ENCODE data around the gene TLCD2.
"Not testable (repeated sequence)": the region's sequence is repeated elsewhere in the genome, so short reads cannot be mapped to it uniquely, and the experiment has no call there.

The TLCD2 gene

DNA sequence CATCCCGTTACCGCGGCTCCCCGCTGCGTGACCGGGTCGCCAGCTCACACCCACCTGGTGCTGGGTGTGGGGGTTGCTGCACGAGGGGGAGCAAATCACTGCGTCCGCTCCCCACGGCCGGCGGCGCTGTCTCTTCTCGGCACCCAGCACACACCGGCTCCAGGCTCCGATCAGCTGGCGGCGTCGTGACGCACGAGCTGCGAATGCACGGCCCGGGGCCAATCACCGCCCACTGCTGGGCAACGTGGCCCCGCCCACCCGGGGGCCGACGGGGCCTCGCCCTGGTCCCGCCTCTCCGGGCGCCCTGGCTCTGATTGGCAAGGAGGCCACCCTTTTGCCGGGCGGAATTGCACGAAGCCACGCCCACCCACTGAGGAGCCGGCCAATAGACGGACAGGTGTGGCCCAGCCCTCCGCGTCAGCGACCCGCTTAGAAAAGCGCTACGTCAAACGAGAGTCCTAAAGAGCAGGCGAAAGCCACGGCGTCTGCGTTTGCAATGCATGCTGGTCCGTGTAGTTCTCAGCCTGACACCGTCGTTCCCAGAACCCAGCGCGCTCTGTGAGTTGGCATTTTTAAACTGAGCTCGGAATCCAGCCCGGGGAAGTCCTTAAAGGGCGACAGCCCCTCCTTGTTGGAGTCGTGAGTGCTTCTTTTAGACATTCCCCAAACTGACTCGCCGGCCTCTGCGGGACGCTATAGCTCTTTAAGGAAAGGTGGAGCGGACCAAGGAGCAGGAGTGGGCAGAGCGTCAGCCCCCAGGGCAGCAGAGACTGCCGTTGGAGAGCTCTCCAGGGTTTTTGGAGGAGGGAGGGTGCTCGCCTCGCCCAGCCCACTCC lies 6.1 kb upstream of the TLCD2 start:
- peak; percentile 96 for DNase-seq (ENCODE audit: low read depth)

DNA sequence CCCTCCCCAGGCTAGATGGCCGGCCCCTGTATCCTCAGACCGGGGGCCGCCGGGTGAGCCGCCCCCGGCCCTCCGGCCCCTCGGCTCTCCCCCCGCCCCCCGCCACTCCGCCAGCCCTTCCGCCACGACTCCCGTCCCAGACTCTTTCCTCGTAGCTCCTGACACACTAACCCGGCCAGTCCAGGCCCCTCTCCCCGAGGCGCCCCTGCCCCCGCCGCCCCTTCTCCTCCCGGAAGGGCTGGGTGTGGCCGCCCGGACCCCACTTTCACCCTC lies 5.6 kb upstream of the TLCD2 start:
- no peak for DNase-seq (ENCODE audit: low read depth)

DNA sequence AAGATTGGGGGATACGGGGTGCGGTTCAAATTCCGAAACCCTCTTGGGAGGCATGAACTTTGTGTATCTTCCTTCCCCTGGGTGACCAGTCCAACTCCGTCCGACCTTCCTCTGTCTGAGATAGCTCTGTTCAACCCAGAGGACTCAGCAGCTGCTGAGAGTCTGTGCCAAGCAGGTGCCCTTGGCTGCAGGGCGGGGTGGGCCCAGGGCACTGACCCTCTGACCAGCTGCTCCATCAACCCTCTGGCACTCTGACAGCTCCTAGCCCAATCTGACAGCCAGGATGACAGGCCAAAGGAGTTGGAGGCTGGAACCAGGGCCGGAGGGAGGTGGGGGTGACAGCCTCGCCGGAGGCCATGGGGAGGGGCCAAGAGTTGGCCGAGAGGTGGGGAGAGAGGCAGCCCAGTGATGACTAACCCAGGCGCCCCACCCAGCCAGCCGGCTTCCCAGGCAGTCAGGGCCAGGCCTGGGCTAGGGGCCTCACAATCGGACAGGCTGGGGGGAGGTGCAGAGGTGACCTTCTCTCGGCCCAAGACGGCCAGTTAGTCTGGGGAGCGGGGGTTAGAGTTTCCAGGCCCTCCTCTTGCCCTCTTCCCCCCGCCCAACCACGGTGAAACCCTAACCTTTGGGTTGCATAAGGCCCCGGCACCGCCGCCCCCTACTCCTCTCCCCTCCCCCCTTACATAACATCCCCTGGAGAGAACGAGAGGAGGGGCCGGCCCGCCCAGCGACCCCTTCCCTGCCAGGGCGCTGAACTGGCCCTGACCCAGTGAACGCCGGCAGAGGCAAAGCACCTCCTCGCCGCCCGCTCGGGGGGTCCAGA lies 5.0 kb upstream of the TLCD2 start:
- DNase-seq (ENCODE audit: low read depth), result peak; percentile 72

DNA sequence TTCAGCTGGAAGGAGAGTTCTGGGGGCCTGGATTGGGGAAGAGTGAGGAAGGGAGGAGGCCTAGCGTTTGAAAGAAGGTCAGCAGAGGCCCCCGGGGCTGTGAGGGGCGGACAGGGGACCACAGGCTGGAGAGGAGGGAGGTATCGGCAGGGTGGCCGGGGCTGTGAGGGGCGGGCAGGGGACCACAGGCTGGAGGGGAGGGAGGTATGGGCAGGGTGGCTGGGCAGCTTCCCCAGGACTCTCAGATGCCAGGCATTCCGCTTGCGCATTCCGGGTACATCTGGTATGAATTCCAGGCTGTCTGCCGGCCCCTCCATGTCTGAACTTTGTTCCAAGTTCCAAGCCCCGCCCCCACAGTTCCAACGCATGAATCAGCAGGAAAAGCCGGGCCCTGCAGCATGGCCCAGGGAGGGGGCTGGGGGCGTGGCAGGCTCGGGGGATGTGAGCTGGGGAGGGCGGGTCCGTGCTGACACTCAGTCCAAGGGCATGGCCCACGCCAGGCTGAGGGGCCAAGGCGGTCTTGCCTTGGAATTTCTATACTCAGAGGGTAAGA lies 4.3 kb upstream of the TLCD2 start:
- peak; percentile 87 for DNase-seq (ENCODE audit: low read depth)

DNA sequence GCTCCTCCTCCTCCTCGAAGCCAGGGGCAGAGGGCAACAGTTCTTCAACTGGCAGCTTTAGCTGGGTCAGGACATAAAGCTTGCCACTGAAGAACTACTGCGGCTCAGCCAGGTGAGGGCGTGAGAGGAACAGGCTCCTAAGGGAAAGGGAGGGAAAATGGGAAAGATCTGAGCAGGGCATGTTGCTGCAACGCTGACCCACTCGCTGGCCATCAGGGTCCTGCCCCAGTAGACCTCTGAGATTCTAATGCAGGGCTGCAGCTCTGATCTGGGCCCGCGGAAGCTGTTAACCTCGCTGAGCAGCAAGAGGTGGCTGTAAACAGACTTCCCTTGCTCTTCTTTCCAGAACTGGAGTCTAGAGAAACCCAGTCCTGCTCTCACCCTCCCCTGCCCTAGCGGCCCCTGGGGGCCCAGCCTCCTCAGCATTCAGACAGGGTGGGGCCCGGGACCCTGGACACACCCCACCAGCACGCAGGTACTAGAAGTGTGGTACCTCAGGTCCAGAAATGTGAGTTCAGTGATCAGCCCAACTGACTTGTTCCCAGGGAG lies 3.8 kb upstream of the TLCD2 start:
- no peak for DNase-seq (ENCODE audit: low read depth)

DNA sequence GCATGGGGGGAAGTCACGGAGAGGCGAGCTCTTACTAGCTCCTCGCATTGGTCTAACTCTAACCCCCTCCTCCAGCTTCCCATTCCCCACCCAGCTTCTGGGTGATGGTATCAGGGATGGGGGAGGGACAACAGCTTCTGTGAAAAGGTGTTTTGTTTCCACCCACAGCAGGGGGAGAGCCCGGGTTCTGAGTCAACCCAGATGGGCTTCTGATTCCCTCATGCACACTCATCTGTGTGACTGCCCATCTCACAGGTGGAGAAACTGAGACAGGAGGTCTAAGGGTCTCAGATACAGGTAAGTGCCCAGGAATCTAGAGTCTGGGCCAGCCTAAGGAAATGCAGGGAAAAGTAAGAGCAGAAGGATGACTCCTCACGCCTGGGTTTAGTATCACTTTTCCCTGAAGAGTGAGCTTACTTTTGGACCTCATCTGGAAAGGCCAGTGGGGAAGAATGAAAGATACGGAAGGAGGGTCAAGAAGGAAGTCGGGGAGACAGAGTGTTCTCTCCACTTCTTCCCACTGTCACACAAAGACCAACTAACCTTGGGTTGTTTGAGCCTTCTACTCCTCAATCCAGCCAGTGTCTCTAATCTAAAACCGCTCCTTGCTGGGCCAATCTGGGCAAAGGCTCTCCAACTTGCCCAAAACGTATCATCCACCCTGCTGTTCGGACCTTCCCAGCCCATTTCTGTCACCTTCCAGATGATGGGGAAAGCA lies 3.1 kb upstream of the TLCD2 start:
- DNase-seq (ENCODE audit: low read depth), result no peak

DNA sequence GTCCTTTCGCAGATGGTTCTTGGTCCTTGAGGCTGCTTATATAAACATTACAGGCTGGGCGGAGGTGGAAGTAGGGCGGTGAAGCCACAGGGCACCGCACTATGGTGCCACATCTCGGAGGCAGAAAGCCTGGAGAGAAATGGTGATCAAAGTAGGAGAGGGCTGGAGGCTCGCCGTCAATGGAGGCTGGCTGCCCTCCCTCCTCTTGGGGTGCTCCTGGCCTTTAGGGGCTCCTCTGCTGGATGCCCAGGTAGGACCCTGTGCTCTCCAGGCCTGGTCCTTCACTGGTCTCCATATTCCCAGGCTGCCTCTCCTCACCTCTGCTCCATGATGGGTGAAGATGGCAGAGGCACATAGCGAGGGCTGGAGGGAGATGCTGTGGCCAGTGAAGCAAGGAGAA lies 2.1 kb upstream of the TLCD2 start:
- DNase-seq (ENCODE audit: low read depth), result no peak

DNA sequence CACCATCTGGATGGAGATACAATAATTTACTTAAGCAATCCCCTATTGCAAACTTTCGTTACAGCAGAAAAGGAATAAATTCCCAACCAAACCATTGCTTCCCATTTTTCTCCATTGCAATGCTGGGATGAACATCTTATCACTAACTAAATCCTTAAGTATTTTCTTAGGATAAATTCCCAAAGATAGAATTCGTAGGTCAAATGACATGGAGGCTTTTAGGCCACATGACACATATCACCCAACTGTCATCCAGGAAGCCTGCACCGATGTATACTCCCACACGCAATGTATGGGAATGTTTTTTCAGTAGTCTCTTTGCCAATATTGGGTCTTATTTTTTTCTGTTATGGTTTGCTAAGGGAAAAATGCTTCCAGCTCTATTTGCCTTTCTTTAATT lies 1.6 kb upstream of the TLCD2 start:
- DNase-seq (ENCODE audit: low read depth), result no peak

DNA sequence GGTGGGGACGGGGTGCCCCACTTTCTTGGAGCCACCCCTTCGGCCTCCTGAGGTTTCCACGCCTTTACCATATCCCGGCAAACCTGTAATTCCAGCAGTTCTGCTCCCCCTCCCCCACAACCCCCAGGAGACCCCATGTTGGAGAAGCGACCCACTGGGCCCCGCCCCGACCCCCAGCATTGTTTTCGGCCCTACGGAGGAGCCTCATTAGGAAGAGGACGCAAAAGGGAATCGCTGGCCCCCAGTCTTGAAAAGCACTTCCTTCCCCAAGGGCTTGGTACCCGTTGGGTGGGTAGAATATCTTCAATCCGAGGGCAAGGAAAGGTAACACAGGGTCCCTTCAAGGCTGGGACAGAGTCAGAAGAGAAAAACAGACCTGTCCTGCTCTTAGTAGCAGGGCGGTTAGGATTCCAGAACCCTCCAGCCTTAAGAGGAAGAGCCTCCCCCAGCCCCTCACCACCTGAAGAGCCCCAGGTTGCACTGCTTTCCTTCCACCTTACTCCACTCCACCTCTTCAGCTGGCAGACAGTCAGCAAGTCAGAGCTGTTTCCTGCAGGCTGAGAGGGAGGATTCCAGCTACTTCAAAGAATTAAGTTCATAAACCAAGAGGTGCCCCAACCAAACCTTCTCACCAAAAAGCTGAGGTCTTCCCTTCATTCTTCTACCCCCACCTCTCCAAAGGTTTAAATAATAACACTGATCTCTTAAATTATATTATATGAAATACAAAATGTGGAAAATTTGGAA lies 803 bp upstream of the TLCD2 start:
- no peak for DNase-seq (ENCODE audit: low read depth)

DNA sequence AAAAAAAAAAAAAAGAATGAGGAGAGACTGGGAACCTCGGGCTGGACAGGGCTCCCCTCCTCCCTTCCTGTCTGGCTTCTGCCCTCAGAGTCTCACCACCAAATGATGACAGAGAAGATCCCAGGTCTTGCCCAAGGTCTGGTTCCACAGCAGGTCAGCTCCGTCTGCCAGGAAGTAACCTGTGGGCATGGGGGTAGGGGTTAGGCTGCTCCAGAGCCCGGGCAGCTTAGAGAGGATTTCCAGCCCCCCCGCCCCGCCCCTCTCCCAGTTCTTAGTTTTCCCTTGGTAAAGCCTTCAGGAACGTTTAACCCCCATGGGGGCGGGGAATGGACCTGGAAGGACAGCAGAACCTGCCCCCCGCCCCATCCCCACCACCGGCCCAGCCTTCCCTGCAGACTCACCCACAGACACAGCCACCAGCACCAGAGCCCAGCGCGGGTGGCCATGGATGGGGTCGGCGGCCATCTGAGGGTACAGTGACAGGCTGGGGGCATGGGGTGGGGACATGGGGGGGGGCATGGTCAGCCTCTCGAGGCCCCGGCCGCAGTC lies 700 bp downstream of the TLCD2 start:
- DNase-seq (ENCODE audit: low read depth), result no peak

DNA sequence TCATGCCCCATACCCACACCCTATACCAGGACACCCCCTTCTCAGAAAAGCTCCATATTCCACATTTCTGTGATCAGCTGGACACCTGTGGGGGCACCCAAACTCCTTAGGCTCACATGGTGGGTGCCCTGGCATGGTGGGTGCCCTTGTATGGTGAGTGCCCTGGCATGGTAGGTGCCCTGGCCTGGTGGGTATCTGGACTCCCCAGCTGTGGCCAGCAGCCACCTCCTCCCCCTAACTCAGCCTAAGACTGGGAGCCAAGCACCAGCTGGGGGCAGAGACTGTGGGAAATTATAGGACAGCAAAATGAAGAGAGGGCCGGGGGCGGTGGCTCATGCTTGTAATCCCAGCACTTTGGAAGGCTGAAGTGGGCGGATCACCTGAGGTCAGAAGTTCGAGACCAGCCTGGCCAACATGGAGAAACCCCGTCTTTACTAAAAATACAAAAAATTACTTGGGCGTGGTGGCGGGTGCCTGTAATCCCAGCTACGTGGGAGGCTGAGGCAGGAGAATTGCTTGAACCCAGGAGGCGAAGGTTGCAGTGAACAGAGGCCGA lies 1.3 kb downstream of the TLCD2 start:
- not testable (repeated sequence) for DNase-seq (ENCODE audit: low read depth)

DNA sequence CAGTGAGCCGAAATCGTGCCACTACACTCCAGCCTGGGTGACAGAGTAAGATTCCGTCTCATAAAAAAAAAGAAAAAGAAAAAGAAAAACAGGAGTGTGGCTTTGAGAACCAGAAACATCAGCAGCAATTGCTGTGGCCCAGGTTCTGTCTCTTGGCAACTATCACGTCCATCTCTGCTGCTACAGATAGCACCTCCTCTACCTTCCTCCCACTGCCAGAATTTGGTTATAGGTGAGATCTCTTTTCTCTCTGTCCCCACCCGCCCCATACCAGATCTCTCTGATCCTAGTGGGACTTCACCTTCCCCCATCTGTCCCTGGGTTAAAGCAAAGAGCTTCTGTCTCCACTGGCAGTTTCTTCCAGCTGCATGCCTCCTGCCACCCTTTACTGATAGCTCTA lies 3.1 kb downstream of the TLCD2 start:
- no peak for DNase-seq (ENCODE audit: low read depth)

DNA sequence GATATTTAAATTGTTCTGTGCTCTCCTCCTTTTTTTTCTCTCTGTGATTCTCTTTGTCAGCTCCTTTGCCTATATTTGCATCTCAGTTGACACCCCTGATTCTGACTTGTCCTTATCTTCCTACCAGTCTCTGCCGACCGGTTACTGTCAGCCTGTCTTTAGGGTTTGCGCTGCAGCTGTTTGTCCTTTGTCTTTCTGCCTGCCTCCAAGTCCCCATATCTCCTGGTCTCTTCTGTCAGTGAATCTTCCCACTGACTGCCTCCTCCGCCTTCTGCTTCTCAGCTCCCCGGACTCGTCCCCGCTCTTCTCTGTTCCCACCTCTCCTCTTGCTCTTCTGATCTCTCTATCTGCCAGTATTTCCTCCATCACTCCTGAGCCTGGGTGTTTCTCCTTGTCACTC lies 5.2 kb downstream of the TLCD2 start:
- no peak for DNase-seq (ENCODE audit: low read depth)

DNA sequence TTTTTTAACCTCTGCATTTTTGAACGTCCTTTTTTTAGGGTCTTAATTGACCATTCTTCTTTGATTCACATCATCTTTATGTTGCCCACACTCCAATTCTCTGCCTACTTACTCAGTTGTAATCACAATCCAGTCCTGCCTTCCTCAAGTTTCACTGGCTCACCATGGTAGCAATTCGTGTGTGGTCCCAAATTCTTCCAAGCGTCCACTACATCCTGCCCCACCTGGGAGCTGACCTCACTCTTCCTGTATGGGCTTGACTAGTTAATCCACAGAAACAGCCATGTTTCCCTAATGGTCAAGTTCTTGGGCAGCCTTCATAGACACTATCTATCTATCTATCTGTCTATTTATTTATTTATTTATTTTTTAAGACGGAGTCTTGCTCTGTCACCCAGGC lies 7.1 kb downstream of the TLCD2 start:
- DNase-seq (ENCODE audit: low read depth), result no peak

DNA sequence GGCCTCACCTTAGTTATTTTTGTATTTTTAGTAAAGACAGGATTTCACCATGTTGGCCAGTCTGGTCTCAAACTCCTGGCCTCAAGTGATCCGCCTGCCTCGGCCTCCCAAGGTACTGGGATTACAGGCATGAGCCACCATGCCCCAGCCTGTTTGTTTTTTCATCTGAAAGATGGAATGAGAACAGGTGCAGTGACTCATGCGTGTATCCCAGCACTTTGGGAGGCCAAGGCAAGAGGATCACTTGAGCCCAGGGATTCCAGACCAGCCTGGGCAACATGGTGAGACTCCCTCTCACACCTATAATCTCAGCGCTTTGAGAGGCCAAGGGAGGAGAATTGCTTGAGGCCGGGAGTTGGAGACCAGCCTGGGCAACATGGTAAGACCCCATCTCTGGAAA lies 10.3 kb downstream of the TLCD2 start:
- not testable (repeated sequence) for DNase-seq (ENCODE audit: low read depth)

DNA sequence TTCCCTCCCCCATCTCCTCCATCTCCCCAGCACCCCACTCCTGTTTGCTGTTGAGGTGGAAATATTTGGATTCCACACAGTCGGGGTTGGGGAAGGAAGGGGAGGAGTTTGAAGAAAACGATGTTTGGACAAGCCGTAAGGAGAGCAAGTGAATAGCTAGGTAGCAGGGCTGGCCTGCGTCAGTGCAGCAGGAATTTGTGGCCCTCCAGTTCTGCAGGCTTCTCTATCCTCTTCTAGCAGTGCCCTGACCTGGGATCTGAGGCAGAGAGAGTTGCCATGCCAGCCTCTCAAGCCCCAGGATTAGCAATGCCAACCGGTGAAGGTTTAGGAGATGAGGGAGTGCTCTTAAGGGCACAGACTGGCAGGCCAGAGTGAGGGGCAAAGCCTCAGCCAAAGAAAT lies 12.5 kb downstream of the TLCD2 start:
- no peak for DNase-seq (ENCODE audit: low read depth)

DNA sequence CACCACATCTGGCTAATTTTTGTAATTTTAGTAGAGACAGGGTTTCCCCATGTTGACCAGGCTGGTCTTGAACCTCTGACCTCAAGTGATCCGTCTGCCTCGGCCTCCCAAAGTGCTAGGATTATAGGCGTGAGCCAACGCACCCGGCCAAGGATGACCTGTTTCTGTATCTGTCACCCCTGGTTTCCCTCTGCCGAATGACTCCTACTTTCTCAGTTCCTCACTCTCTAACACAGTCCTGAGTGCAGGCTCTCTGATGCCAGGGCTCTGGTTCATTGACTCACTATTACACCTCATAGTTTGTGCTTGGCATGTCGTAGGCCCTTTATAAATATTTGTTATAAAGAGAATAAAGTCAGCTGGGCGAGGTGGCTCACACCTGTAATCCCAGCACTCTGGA lies 14.8 kb downstream of the TLCD2 start:
- DNase-seq (ENCODE audit: low read depth), result no peak

DNA sequence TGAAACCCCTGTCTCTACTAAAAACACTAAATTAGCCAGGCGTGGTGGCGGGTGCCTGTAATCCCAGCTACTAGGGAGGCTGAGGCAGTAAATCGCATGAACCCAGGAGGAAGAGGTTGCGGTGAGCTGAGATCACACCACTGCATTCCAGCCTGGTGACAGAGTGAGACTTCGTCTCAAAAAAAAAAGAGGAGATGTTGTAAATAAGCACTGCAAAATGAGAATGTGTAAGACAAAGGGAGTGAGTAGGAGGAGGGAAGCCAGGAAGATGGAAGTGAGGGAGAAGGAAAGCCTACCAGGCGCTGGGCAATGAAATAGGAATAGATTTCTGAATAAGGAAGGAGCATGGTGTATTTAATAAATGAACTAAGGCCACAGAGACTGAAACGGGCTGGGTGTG lies 16.8 kb downstream of the TLCD2 start:
- no peak for DNase-seq (ENCODE audit: low read depth)

DNA sequence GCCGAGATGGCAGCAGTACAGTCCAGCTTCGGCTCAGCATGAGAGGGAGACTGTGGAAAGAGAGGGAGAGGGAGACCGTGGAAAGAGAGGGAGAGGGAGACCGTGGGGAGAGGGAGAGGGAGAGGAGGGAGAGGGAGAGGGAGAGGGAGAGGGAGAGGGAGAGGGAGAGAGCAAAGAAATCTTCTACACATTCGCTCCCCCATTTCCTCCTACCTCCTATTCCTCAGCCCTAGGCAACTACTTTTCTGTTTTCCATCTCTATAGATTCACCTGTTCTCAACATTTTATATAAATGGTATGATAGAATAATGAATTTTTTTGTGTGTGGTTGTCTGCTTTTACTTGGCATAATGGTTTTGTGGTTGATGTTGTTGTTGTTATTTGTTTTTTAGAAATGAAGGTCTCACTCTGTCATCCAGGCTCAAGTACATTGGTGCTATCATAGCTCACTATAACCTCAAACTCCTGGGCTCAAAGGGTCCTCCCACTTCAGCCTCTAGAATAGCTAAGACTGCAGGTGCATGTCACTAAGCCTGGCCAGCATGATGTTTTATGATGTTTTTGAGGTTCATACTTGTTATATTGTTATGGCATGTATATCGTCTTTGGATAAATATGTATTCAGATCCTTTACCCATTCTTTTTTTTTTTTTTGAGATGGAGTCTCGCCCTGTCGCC lies 19.5 kb downstream of the TLCD2 start:
- DNase-seq (ENCODE audit: low read depth), result no peak

DNA sequence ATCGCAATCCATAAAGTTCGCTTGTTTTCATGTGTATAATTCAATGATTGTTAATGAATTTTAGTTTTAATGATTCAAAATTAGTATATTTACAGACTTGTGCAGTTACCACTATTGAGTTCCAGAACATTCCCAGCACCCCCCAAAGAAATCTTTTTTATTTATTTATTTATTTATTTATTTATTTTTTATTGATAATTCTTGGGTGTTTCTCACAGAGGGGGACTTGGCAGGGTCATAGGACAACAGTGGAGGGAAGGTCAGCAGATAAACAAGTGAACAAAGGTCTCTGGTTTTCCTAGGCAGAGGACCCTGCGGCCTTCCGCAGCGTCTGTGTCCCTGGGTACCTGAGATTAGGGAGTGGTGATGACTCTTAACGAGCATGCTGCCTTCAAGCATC lies 21.8 kb downstream of the TLCD2 start:
- not testable (repeated sequence) for DNase-seq (ENCODE audit: low read depth)
